IPS-11a (cell line): ENCODE data around the gene PFN3.
A peak's percentile ranks its signal among the peaks of the same experiment; 100 is the strongest.

Experiments used
- H3K4me3 ChIP-seq: one replicate; pipeline ENCODE4 v1.5.1; 2013; ENCODE audit warnings: low read depth, low read length, control low read depth

Gene PFN3

DNA sequence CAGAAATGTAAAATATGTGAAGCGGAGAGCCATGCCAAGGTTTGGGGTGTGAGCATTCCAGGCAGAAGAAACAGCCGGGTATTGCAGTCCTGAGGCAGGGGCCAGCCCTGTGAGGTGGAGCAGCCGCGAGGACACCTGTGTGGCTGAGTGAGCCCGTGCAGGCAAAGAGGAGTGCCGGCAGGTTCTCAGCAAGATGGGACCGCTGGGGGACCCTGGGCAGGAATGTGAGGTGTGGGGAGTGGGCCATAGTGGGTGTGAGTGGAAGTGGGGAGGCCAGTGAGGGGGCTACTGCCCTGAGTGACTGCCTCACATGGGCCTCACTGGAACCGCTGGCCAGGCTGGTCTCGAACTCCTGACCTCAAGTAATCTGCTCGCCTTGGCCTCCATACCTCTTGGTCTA, 38.0 kb upstream of the PFN3 start:
- no peak overlapping the region for H3K4me3 ChIP-seq

- no peak overlapping the region for H3K4me3 ChIP-seq
These were observed 37.2 kb upstream of the PFN3 start for GRCh38 chr5:177437623-177438022.

DNA sequence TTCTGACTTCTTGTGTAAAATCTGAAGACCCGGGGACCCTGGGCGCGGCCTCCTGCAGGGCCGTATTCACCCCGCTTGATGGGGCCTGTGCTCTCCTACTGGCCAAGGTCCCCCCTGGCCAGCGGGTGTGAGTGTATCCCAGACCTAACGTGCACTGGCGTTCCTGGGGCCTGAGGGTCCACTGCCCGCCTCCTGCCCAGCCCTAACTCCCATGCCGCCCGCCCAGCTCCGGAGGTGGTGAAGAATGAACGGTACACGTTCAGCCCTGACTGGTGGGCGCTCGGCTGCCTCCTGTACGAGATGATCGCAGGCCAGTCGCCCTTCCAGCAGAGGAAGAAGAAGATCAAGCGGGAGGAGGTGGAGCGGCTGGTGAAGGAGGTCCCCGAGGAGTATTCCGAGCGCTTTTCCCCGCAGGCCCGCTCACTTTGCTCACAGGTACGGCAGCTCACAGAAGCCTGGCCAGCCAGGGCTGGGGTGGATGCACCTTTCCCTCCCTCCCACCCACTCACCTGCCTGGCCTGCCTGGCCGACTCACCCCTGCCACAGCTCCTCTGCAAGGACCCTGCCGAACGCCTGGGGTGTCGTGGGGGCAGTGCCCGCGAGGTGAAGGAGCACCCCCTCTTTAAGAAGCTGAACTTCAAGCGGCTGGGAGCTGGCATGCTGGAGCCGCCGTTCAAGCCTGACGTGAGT, 35.5 kb upstream of the PFN3 start:
- no peak overlapping the region for H3K4me3 ChIP-seq

GRCh38 chr5:177434942-177435738, 34.7 kb upstream of the PFN3 start:
- no peak overlapping the region for H3K4me3 ChIP-seq

DNA sequence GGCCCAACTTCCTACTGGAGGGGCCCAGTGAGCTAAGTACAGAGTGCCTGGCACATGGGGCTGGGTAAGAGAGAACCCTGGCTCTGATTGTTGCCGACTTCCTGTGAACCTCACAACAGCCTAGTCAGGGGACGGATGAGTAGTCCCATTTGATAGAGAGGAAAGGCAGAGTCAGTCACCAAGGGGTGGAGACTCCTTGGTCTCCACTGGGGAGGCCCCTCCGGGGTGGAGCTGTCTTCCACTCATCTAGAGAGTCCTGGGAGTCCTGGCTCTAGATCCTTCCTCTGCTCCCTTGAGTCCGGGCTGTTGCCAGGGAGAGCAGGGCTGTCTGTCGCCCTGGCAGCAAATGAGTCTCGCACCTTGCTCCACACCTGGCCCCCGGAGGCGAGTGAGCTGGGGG, 34.0 kb upstream of the PFN3 start:
- no peak overlapping the region for H3K4me3 ChIP-seq

DNA sequence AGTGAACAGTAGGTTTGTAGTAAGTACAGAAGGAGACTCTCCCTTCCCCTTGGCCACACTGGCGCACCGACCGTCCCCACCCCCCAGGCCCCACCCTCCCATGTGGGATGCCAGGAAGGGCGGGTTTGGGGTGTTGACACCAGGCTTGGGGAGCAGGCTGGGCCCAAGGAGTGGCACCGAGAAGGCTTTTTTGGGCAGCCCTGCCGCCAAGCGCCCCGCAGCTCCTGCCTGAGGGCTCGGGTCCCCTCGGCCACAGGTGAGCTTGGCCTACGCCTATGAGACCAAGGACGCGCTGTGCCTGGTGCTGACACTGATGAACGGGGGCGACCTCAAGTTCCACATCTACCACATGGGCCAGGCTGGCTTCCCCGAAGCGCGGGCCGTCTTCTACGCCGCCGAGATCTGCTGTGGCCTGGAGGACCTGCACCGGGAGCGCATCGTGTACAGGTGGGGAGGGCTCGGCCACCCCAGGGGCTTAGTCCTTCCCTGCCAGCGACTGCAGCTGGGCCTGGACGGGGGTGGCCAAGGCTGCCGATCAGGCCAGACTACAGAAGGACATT, 33.3 kb upstream of the PFN3 start:
- H3K4me3 ChIP-seq, result no peak overlapping the region

DNA sequence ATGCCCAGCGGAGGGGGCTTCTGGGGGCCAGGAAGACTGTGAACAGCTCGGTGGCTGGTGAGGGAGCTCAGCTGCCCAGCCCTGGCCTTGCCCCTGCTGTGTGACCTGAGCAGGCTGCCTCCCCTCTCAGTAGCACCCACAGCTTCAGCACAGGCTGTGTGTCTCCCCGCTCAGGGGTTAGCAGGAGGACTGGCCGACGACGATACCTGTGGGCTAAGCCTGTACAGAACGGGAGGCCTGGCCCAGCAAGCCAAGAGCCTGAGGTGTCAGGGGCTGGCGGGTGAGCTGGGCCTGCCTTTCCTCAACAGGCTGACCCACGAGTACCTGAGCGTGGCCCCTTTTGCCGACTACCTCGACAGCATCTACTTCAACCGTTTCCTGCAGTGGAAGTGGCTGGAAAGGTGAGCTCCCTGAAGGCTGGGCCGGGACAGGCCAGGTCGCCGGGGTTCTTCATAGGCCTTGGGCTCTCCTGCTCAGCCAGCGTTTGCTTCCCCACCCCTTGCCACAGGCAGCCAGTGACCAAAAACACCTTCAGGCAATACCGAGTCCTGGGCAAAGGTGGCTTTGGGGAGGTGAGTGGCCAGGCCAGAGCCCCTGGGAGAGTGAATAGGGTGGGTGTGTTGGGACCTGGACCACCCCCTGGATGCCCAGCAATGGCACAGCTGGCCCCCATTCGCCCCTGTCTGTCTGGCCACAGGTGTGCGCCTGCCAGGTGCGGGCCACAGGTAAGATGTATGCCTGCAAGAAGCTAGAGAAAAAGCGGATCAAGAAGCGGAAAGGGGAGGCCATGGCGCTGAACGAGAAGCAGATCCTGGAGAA, 32.6 kb upstream of the PFN3 start:
- H3K4me3 ChIP-seq, result no peak overlapping the region

DNA sequence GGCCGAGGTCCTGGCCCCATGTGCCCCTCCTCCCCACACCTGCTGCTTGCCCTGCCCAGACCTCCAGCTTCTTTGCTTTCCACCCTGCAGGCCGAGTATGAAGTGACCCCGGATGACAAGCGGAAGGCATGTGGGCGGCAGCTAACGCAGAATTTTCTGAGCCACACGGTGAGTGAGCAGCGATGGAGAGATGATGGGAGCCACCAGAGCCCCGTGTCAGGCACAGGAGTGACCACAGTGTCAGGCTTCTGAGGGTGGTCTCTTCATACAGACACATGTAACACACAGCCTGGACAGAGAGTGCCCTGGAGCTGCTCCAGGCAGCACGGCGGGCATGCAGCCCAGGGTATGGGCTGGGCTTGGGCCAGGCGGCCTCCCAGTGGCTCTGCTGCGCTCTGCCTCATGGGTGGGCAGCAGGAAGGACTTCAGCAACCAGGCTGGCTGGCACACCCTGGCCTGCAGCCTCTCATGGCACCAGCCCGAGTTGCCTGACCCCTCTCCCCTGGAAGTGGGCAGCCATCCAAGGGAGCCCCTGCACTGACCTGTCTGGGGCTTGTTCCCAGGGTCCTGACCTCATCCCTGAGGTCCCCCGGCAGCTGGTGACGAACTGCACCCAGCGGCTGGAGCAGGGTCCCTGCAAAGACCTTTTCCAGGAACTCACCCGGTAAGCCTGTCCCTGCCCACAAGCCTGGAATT, 31.8 kb upstream of the PFN3 start:
- H3K4me3 ChIP-seq, result no peak overlapping the region

DNA sequence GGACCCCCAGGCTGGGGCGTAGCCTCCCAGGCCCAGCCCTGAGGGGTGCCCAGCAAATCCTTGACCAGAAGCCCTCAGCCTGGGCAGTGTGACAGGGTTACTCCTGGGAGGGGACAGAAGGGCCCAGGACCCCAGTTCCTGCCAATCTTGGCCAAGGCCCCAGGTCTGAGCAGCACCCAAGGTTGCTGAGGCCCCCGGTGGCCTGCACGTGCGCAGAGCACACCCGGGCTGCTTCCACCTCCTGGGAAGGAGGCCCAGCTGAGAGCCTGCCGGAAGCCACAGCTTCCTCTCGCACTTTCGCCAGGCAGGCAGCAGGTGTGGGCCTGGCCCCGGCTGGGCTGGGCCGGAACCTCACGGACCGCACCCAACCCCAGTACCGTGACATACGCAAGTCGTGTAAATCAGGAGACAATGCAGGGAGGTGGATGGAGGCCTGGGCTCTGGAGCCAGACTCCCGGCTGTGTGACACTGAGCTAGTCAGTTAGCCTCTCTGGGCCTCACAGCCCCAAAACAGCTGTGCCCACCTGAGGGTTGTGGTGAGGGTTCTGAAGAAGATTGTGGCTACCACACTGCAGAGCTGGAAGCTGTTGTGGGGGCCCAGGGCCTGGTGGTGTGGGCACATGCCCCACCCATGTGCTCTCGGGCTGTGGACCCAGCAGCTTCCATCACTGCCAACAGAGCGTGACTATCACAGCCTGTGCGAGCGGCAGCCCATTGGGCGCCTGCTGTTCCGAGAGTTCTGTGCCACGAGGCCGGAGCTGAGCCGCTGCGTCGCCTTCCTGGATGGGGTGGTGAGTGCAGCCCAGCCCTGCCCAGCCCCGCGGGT, 31.1 kb upstream of the PFN3 start:
- no peak overlapping the region for H3K4me3 ChIP-seq

DNA sequence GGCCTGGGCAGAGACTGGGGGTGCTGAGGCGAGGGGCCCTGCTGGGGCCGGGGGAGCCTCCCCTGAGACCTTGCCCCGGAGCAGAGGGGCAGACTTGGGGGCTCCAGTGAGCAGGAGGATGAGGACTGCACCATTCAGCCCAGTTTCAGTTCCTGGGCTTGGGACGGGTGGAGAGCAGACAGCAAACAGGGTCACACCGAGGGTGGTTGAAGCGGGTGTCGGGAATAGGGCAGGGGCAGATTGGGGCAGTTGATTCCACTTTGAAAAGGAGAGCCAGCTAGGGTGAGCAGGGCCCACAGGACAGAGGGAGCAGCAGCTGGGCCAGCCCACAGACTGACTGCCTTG, 30.5 kb upstream of the PFN3 start:
- H3K4me3 ChIP-seq, result no peak overlapping the region

DNA sequence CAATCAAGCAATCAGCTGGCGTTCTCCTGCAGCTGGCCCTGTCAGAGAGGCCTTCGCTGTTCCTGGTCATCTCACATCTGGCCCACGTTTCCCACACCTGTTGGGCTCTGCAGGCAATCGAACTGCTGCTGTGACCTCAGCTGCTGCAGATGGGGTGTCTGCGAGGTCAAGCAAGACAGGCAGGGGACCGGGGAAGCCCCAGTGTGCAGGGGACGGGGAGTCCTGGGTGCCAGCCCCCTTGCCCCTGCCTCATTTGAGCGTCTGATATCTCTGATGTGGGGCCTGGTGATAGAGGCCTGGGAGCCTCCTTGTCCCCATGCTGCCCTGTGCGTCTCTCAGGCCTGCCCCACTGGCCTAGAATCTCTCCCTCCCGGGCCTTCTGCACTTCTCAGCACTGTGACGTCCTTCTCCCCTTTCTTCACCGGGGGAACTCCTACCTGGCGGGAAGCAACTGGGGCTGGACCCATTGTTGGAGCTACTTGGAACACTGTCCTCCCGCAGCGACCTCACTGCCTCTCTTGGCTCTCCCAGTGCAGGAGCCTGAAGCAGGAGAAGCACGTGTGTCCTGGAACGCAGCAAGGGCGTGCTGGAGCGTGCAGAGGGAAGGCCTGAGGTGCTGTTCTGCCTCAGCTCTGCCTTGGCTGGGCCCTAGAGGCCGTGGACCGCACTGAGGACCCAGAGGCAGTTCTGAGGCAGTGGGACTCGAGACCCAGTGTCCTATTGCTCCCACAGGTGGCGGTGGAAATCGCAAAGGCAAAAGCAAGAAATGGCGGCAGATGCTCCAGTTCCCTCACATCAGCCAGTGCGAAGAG, 29.9 kb upstream of the PFN3 start:
- no peak overlapping the region for H3K4me3 ChIP-seq

DNA sequence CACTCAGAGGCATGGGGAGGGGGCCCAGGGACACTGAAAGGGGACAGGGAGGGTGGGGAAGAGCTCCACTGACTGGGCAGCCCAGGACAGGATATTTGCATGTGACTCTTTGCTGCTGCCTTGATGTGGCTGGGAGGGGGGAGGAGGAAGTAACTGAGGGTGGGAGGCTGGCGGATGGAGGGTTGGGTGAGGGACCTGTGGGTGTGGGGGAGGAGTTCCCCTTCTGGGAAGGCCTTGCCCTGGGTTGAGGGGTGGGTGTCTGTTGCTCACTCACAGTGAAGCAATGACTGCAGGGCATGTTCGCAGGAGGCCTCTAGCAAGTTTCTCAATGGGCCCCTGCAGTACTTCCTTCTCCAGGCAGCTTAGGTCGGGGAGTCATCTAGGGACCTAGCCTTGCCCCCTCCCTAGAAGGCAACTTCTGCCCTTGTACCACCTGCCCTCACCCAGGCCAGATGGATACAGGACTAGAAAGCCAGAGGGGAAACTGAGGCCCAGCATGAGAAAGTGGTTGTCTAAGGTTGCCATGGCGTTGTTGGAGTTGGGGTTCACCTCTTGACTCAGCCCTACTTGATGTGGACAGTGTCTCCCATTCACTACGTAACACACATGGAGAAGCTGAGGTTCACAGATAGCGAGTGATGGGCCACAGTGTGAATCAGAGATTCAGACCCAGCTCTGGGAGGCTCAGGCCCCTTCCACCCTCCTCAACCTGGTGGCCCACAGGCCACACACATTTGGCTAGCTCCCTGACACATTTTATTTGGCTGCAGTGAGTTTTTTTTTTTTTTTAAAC, 29.0 kb upstream of the PFN3 start:
- H3K4me3 ChIP-seq, result no peak overlapping the region

DNA sequence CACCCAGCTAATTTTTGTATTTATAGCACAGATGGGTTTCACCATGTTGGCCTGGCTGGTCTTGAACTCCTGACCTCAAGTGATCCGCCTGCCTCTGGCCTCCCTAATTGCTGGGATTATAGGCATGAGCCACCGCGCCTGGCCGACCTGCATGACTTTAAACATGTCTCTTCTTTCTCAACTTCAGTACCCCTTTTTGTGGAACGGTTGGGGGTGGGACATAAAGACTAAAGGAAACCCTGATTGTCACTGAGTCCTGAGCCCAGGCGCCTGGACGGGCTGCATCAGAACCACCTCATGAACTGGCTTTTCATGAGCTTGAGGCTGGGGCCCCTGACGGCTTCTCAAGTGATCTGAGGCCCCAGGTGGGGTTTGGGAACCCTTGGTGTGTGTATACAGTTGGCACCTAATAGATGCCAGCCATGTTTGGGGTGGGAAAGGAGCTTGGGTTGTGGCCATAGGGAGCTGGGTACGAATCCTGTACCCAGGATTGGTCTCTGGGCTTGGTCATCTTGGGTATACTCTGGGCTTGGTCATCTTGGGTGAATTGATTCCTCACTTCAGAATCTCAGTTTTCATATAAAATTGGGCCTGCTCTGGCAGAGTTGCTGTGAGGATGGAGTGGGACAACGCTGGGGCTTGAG, 28.2 kb upstream of the PFN3 start:
- no peak overlapping the region for H3K4me3 ChIP-seq

DNA sequence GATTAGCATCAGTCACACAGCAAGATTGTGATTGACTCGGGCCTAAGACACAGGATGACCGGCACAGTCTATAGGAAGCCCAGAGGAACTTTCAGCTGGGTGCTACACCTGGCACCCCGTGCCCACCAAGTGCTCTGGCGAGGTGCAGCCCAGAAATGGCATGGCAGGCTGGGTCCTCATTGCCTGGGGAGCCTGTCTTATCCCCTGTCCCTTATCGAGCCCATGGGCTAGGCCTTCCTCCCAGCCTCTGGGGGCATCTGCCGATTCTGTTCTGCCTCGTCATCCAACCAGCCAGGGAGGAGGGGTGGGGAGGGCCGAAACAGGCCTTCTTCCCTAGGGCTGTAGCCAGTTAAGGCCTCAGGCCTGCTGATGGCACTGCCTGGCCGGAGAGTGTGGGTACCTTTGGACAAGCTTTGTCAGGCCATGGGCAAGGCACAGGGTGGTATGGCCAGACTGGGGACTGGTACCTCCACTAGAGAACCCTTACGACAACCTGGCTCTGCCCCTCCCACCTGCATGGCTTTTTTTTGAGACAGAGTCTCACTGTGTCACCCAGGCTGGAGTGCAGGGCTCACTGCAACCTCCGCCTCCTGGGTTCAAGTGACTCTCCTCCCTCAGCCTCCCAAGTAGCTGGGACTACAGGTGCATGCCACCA, 27.6 kb upstream of the PFN3 start:
- H3K4me3 ChIP-seq, result no peak overlapping the region

- peak overlapping the region; percentile 72 for H3K4me3 ChIP-seq
These were observed 26.9 kb upstream of the PFN3 start for GRCh38 chr5:177427211-177427822.

- H3K4me3 ChIP-seq, result peak within 1 kb of the TSS; percentile 72
These were observed 26.2 kb upstream of the PFN3 start, which contains the start of gene GRK6 for GRCh38 chr5:177426566-177427210. TSS of gene GRK6 (plus strand) at chr5:177426676. CDS start at chr5:177426846, 170 bp downstream.
